ENCODE results near the gene GRIK2.

- TF ChIP-seq POLR2A (IDR thresholded peaks at IDR 0.05): no peak
- TF ChIP-seq, protein P1, sequence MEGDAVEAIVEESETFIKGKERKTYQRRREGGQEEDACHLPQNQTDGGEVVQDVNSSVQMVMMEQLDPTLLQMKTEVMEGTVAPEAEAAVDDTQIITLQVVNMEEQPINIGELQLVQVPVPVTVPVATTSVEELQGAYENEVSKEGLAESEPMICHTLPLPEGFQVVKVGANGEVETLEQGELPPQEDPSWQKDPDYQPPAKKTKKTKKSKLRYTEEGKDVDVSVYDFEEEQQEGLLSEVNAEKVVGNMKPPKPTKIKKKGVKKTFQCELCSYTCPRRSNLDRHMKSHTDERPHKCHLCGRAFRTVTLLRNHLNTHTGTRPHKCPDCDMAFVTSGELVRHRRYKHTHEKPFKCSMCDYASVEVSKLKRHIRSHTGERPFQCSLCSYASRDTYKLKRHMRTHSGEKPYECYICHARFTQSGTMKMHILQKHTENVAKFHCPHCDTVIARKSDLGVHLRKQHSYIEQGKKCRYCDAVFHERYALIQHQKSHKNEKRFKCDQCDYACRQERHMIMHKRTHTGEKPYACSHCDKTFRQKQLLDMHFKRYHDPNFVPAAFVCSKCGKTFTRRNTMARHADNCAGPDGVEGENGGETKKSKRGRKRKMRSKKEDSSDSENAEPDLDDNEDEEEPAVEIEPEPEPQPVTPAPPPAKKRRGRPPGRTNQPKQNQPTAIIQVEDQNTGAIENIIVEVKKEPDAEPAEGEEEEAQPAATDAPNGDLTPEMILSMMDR (IDR thresholded peaks at IDR 0.05): no peak
- TF ChIP-seq POLR2AphosphoS5 (IDR thresholded peaks at IDR 0.05): no peak
- no peak for TF ChIP-seq EP300 (IDR thresholded peaks at IDR 0.05; ENCODE audit: low read depth)
These were observed 539.2 kb downstream of the GRIK2 start for GRCh38 chr6:101932704-101933103.
